Vagina (tissue), 2 donors: ENCODE measurements around the gene MAP3K20. TPM values are rescaled to one million over a fixed set of nuclear protein-coding genes. Genes with fewer than 3 reads are reported as not detected.
"Not testable (repeated sequence)": the region's sequence is repeated elsewhere in the genome, so short reads cannot be mapped to it uniquely, and the experiment has no call there.

Experiments
- DNase-seq, 2 donors: peaks; one replicate each; pipeline ENCODE4 v3.0.0-alpha.2; 2017; ENCODE audit errors: extremely low spot score in 2 of 2
- H3K27ac ChIP-seq: fragments of 200-600 bp; sonication (generic); one replicate; pipeline ENCODE4 v1.5.1; 2019
- H3K27me3 ChIP-seq: fragments of 200-600 bp; sonication (generic); one replicate; pipeline ENCODE4 v1.5.1; 2019
- H3K36me3 ChIP-seq, 2 donors: fragments of 200-600 bp; sonication (generic); one replicate each; pipeline ENCODE4 v1.5.1; 2017 to 2019
- H3K4me1 ChIP-seq: fragments of 200-600 bp; sonication (generic); one replicate; pipeline ENCODE4 v1.5.1; 2019
- H3K4me3 ChIP-seq, 2 donors: fragments of 200-600 bp; sonication (generic); 1 replicate in 1 of 2; 2 replicates in 1 of 2; pipeline ENCODE4 v1.5.1; 2016 to 2019
- H3K9me3 ChIP-seq: fragments of 200-600 bp; sonication (generic); one replicate; pipeline ENCODE4 v1.5.1; 2019
- CTCF ChIP-seq, 3 experiments: fragments of 450-650 bp in 2 of 3; fragments of 200-600 bp in 1 of 3; sonication (generic) in 1 of 3; IDR thresholded peaks; one replicate each; pipeline ENCODE4 v1.5.1; 2017 to 2019; ENCODE audit warnings: antibody characterized with exemption in 3 of 3, mild to moderate bottlenecking in 2 of 3, moderate library complexity in 2 of 3
- POLR2A ChIP-seq, 2 donors: fragments of 450-650 bp; IDR thresholded peaks; one replicate each; pipeline ENCODE4 v1.6.1; 2017; ENCODE audit warnings: antibody characterized with exemption in 2 of 2, mild to moderate bottlenecking in 2 of 2, moderate library complexity in 2 of 2
- POLR2AphosphoS5 ChIP-seq, 2 donors: sonication (generic); formaldehyde crosslinking; IDR thresholded peaks; one replicate each; pipeline ENCODE4 v1.9.0; 2017; ENCODE audit warnings: antibody characterized with exemption in 2 of 2, mild to moderate bottlenecking in 2 of 2, low read depth in 1 of 2; ENCODE audit not compliant: insufficient read depth in 1 of 2
- intact Hi-C: fragments of 100-400 bp; cut with DNase I; formaldehyde crosslinking; loops from one replicate; pipeline ENCODE4 v1.15.1; 2023
- total RNA-seq: library from RNA; depleted of rRNA; stranded (reverse); fragments of >200 nt; gene quantifications from one replicate; pipeline ENCODE4 v1.2.3, GENCODE V29; 2016

Gene MAP3K20
- total RNA-seq, 1 donor from 2014 or later, result 59.4 TPM

- TF ChIP-seq POLR2AphosphoS5 (IDR thresholded peaks at IDR 0.05; ENCODE audit: insufficient read depth in 1 of 2, low read depth in 1 of 2) (no peak), CTCF (IDR thresholded peaks at IDR 0.05) (no peak), POLR2A (IDR thresholded peaks at IDR 0.05) (no peak)
- no peak for DNase-seq
- H3K4me1 ChIP-seq, result no peaks in the 10 kb centered on the region
- H3K4me3 ChIP-seq, result no peak overlapping the region
- H3K36me3 ChIP-seq, result no peaks in the 10 kb centered on the region
- intact Hi-C loops, result no loop called here
- peaks cover 27% of the 10 kb centered on the region for H3K9me3 ChIP-seq
- no peak overlapping the region for H3K27ac ChIP-seq
- H3K27me3 ChIP-seq, result no peaks in the 10 kb centered on the region
Measured at GRCh38 chr2:173296235-173296634, 220.6 kb downstream of the MAP3K20 start.

GRCh38 chr2:173298536-173299097 is 223.0 kb downstream of the MAP3K20 start:
- H3K4me1 ChIP-seq, result no peaks in the 10 kb centered on the region
- peaks cover 27% of the 10 kb centered on the region for H3K9me3 ChIP-seq
- H3K4me3 ChIP-seq, result no peak overlapping the region
- H3K27ac ChIP-seq, result no peak overlapping the region
- H3K36me3 ChIP-seq, result no peaks in the 10 kb centered on the region
- no peaks in the 10 kb centered on the region for H3K27me3 ChIP-seq
- intact Hi-C loops, result no loop called here
- DNase-seq, result no peak
- no peak for TF ChIP-seq CTCF (IDR thresholded peaks at IDR 0.05)
- no peak for TF ChIP-seq POLR2A (IDR thresholded peaks at IDR 0.05)
- no peak for TF ChIP-seq POLR2AphosphoS5 (IDR thresholded peaks at IDR 0.05; ENCODE audit: insufficient read depth in 1 of 2, low read depth in 1 of 2)

GRCh38 chr2:173299764-173300163 is 224.1 kb downstream of the MAP3K20 start:
- intact Hi-C loops, result no loop called here
- DNase-seq, result no peak
- Histone ChIP-seq H3K27ac (no peak overlapping the region), H3K4me3 (no peak overlapping the region), H3K9me3 (peaks cover 27% of the 10 kb centered on the region), H3K36me3 (no peaks in the 10 kb centered on the region), H3K4me1 (no peaks in the 10 kb centered on the region), H3K27me3 (no peaks in the 10 kb centered on the region)
- TF ChIP-seq POLR2AphosphoS5 (IDR thresholded peaks at IDR 0.05; ENCODE audit: insufficient read depth in 1 of 2, low read depth in 1 of 2), result no peak
- TF ChIP-seq CTCF (IDR thresholded peaks at IDR 0.05), result no peak
- TF ChIP-seq POLR2A (IDR thresholded peaks at IDR 0.05), result no peak

GRCh38 chr2:173300458-173300857 is 224.8 kb downstream of the MAP3K20 start:
- TF ChIP-seq POLR2A (IDR thresholded peaks at IDR 0.05) (no peak), CTCF (IDR thresholded peaks at IDR 0.05) (no peak), POLR2AphosphoS5 (IDR thresholded peaks at IDR 0.05; ENCODE audit: insufficient read depth in 1 of 2, low read depth in 1 of 2) (no peak)
- Histone ChIP-seq H3K36me3 (no peaks in the 10 kb centered on the region), H3K9me3 (peaks cover 27% of the 10 kb centered on the region), H3K27ac (no peak overlapping the region), H3K4me1 (no peaks in the 10 kb centered on the region), H3K27me3 (no peaks in the 10 kb centered on the region), H3K4me3 (no peak overlapping the region)
- intact Hi-C loops, result no loop called here
- DNase-seq, result no peak

GRCh38 chr2:173301549-173301948 is 225.9 kb downstream of the MAP3K20 start:
- H3K27me3 ChIP-seq, H3K4me3 ChIP-seq, H3K27ac ChIP-seq, H3K36me3 ChIP-seq, H3K4me1 ChIP-seq, DNase-seq, intact Hi-C loops: not testable (repeated sequence)
- H3K9me3 ChIP-seq, result peaks cover 27% of the 10 kb centered on the region
